OCI-LY1 (cell line): Measurements from ENCODE around the gene PACSIN2.

Experiments
- H2AFZ ChIP-seq: fragments of 200-600 bp; sonication (generic), shearing (Covaris generic); 2 replicates; pipeline ENCODE4 v1.6.0; 2014; ENCODE audit warnings: antibody characterized with exemption, mild to moderate bottlenecking, low read length
- H3F3A ChIP-seq: fragments of 200-600 bp; sonication (generic), shearing (Covaris generic); 2 replicates; pipeline ENCODE4 v1.6.0; 2014; ENCODE audit warnings: mild to moderate bottlenecking, antibody characterized with exemption, low read length, moderate library complexity; ENCODE audit not compliant: insufficient read depth
- H3K27ac ChIP-seq: fragments of 200-600 bp; sonication (generic); 2 replicates; pipeline ENCODE4 v1.5.1; 2014; ENCODE audit warnings: low read length, mixed run types, mild to moderate bottlenecking, low read depth; ENCODE audit not compliant: poor library complexity, severe bottlenecking
- H3K27me3 ChIP-seq: fragments of 200-600 bp; sonication (generic); 2 replicates; pipeline ENCODE4 v1.6.0; 2014; ENCODE audit warnings: antibody characterized with exemption, mild to moderate bottlenecking, low read length, moderate library complexity; ENCODE audit not compliant: insufficient read depth
- H3K36me3 ChIP-seq: fragments of 200-600 bp; sonication (generic); 2 replicates; pipeline ENCODE4 v1.6.1; 2014; ENCODE audit warnings: mild to moderate bottlenecking, antibody characterized with exemption, low read length, moderate library complexity, mixed read lengths; ENCODE audit not compliant: insufficient read depth
- H3K4me1 ChIP-seq: fragments of 200-600 bp; sonication (generic); 2 replicates; pipeline ENCODE4 v1.5.1; 2014; ENCODE audit warnings: mild to moderate bottlenecking, low read length, moderate library complexity; ENCODE audit not compliant: insufficient read depth, severe bottlenecking
- H3K4me2 ChIP-seq: fragments of 200-600 bp; sonication (generic), shearing (Covaris generic); 2 replicates; pipeline ENCODE4 v1.6.1; 2014; ENCODE audit warnings: low read length
- H3K4me3 ChIP-seq: fragments of 200-600 bp; sonication (generic); 2 replicates; pipeline ENCODE4 v1.5.1; 2014; ENCODE audit warnings: low read length, low read depth, mild to moderate bottlenecking, mixed read lengths; ENCODE audit not compliant: poor library complexity, severe bottlenecking
- H3K79me2 ChIP-seq: fragments of 200-600 bp; shearing (Covaris generic); 2 replicates; pipeline ENCODE4 v1.6.1; 2016; ENCODE audit warnings: mixed run types, low read length, mixed read lengths; ENCODE audit not compliant: insufficient read depth
- H3K9ac ChIP-seq: fragments of 200-600 bp; sonication (generic), shearing (Covaris generic); 2 replicates; pipeline ENCODE4 v1.6.1; 2014; ENCODE audit warnings: mild to moderate bottlenecking, low read length, mixed read lengths
- H3K9me2 ChIP-seq: fragments of 200-600 bp; sonication (generic), shearing (Covaris generic); 2 replicates; pipeline ENCODE4 v1.6.1; 2014; ENCODE audit warnings: low read depth, mild to moderate bottlenecking, low read length, mixed read lengths
- H3K9me3 ChIP-seq: fragments of 200-600 bp; shearing (Covaris generic); 2 replicates; pipeline ENCODE4 v1.6.1; 2014; ENCODE audit warnings: low read length, mixed read lengths
- H4K20me1 ChIP-seq: fragments of 200-600 bp; sonication (generic), shearing (Covaris generic); 2 replicates; pipeline ENCODE4 v1.6.0; 2016; ENCODE audit warnings: mild to moderate bottlenecking, low read length; ENCODE audit not compliant: insufficient read depth
- EZH2 ChIP-seq: fragments of 200-600 bp; sonication (generic), shearing (Covaris generic); IDR thresholded peaks from 2 replicates; pipeline ENCODE4 v1.8.0; 2017; ENCODE audit warnings: borderline replicate concordance, mixed run types, mild to moderate bottlenecking, antibody characterized with exemption, low read length, moderate library complexity, mixed read lengths
- TF ChIP-seq, protein P1 (sequence below): fragments of 200-600 bp; sonication (generic), shearing (Covaris generic); IDR thresholded peaks from 2 replicates; pipeline ENCODE4 v1.5.1; 2017; ENCODE audit warnings: mild to moderate bottlenecking, antibody characterized with exemption, low read length, moderate library complexity, mixed read lengths

The PACSIN2 gene

GRCh38 chr22:43042101-43042780 lies 27.3 kb upstream of the PACSIN2 start:
- H3K27me3 ChIP-seq, result no peaks in the 10 kb centered on the region
- H3F3A ChIP-seq, result no peaks in the 10 kb centered on the region
- H2AFZ ChIP-seq, result no peak overlapping the region
- no peaks in the 10 kb centered on the region for H3K9me2 ChIP-seq
- H3K9me3 ChIP-seq, result no peaks in the 10 kb centered on the region
- H3K79me2 ChIP-seq, result no peaks in the 10 kb centered on the region
- H3K4me2 ChIP-seq, result no peak overlapping the region
- H3K9ac ChIP-seq, result no peak overlapping the region
- H3K27ac ChIP-seq, result no peak overlapping the region
- no peak for TF ChIP-seq EZH2
- TF ChIP-seq, protein P1, sequence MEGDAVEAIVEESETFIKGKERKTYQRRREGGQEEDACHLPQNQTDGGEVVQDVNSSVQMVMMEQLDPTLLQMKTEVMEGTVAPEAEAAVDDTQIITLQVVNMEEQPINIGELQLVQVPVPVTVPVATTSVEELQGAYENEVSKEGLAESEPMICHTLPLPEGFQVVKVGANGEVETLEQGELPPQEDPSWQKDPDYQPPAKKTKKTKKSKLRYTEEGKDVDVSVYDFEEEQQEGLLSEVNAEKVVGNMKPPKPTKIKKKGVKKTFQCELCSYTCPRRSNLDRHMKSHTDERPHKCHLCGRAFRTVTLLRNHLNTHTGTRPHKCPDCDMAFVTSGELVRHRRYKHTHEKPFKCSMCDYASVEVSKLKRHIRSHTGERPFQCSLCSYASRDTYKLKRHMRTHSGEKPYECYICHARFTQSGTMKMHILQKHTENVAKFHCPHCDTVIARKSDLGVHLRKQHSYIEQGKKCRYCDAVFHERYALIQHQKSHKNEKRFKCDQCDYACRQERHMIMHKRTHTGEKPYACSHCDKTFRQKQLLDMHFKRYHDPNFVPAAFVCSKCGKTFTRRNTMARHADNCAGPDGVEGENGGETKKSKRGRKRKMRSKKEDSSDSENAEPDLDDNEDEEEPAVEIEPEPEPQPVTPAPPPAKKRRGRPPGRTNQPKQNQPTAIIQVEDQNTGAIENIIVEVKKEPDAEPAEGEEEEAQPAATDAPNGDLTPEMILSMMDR, result no peak
- no peaks in the 10 kb centered on the region for H3K4me1 ChIP-seq
- H3K36me3 ChIP-seq, result no peaks in the 10 kb centered on the region
- no peak overlapping the region for H3K4me3 ChIP-seq
- H4K20me1 ChIP-seq, result no peaks in the 10 kb centered on the region

GRCh38 chr22:43039800-43040199 lies 24.9 kb upstream of the PACSIN2 start:
- Histone ChIP-seq H3K4me3 (no peak overlapping the region), H3K4me2 (no peak overlapping the region), H3K9me2 (no peaks in the 10 kb centered on the region), H4K20me1 (no peaks in the 10 kb centered on the region), H3K27me3 (no peaks in the 10 kb centered on the region), H3F3A (no peaks in the 10 kb centered on the region), H3K27ac (no peak overlapping the region), H2AFZ (no peak overlapping the region), H3K79me2 (no peaks in the 10 kb centered on the region), H3K36me3 (no peaks in the 10 kb centered on the region), H3K4me1 (no peaks in the 10 kb centered on the region), H3K9me3 (no peaks in the 10 kb centered on the region), H3K9ac (no peak overlapping the region)
- TF ChIP-seq EZH2, result no peak
- TF ChIP-seq, protein P1, result no peak

DNA sequence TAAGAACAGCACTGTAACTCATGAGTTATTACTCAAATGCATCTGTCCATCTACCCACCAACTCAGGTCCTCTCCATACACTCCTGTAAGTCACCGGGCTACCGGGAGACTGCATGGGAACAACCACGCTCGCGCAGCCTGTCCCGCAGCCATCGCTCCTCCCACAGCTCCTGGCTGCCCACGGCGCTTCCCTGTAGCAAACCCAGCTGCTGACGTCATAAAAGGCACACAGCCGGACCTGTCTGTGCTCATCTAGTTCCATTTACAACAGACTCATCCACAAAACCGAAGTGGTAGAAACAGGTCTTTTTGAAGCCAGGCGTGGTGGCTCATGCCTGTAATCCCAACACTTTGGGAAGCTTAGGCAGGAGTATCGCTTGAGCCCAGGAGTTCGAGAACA lies 23.4 kb upstream of the PACSIN2 start:
- Histone ChIP-seq H3K36me3 (no peaks in the 10 kb centered on the region), H3K4me2 (no peak overlapping the region), H3K9me3 (no peaks in the 10 kb centered on the region), H3K4me3 (no peak overlapping the region), H3K27ac (no peak overlapping the region), H3K79me2 (no peaks in the 10 kb centered on the region), H3K4me1 (no peaks in the 10 kb centered on the region), H3K9me2 (no peaks in the 10 kb centered on the region), H3K27me3 (no peaks in the 10 kb centered on the region), H4K20me1 (no peaks in the 10 kb centered on the region), H3K9ac (no peak overlapping the region), H3F3A (no peaks in the 10 kb centered on the region), H2AFZ (no peak overlapping the region)
- TF ChIP-seq, protein P1, result no peak
